ENCODE measurements around the gene JUND.

The JUND gene

DNA sequence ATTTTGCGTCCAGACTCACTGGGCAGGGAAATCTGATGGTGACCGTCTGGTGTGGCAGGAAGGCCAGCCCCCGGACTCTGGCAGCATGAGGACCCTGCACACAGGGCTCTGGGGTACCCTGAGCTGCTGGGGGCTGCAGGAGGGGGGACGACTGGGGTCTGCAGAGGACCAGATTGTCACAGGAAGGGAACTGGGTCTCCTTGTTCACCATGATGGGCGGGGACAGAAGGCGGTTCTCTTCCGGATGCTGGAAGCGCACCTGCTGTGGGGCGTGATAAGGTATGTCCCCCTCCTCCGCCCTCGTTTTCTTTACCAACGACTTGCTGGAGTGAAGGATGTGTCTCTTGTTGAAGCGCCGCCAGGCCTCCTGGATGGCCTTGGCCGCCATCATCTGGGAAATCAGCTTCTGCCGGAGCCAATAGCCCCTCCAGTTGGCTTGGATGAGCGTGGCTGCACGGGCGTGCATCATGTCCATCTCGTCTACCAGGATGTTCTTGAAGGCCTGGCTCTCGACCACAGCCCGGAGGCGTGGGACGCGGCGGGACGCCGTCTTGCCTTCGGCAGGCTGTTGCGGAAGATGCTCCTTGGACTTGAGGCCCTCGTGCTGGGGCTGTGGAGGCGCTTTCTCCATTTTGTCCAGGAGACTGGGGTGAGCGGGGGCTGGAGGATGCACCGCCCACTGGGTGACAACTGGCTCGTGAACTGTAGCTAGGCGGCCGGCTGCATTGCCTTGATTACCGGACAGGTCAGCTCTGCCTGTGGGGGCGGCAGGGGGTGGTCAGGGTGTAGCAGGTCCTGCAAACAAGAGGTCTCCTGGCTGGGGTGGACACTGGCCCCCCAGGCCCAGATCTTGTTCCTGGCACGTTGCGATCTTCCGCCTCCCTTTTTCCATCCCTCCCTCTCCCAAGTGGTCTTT, 14.4 kb downstream of the JUND start:
- DNase-seq, result no peak

DNA sequence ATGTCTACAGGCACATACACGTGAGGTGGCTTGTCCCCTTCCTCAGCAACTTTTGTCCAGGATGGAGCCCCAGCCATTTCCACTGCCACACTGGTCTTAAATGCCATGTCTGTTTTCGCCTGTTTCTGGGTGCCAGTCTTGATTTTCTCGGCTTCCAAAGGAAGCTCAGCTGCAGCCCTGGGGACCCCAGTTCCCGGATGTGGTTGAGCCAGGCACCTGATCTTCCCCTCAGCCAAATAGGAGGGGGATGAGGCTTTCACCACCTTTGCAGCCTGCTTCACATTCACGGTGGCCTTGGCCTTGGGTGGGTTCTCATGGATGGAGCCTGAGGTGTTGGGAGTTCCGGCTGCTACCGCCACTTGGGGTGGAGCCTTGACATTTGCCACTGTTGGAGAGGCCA, 15.8 kb downstream of the JUND start:
- no peak for DNase-seq

DNA sequence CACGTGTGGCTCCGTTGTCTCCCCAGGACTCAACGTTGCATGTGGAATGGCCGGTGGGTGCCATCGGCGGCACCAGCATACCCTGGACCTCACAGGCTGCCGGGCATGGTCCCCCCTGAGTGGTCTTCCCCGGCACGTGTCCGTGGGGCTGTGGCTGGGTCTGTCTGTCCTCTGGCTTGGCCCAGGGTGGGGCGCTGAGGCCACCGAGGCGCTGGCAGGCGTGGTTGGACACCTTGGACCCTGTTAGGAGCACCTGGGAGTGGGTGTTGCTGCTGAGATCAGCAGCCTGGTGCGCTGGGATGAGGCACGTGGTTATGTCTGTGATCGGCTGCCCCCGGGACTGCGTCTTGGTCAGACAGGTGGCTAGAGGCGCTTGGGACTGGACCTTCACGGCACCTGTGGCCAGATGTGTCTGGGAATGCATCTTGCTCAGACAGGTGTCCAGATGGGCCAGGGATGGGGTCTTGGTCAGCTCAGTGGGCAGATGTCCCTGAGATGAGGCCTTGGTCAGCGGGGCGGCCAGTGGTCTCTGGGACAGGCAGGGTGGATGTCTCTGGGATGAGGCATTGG, 16.4 kb downstream of the JUND start:
- no peak for DNase-seq

DNA sequence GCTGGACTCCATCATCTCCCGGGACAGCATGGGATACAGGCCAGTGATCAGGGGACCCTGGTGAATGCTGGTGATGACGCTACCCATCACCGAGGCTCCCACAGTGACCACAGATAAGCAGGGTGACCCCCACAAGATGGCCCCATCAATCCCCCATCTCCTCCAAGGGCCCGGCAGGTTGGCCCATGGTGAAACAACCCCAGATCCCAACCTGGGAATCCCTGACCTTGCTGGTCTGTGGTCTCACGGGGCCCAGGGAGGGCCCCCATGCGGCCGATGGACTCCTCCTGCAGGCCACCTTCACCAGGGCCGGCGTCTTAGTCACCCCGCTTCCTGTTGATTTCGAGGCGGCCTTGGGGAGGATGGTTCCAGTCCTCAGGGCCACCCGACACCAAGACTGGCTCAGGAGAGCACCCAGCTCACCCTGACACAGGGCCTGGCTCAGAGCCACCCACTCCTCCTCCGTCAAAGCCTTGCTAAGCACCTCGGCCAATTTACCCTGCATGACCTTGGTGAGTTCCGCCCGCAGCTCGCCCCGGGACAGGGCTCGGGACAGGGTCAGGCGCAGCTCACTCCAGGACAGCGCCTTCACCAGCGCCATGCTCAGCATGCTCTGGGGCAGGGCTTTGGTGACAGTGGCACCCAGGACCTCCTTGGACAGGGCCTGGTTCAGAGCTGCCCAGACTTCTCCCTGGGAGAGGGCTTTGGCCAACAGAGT, 17.1 kb downstream of the JUND start:
- no peak for DNase-seq

DNA sequence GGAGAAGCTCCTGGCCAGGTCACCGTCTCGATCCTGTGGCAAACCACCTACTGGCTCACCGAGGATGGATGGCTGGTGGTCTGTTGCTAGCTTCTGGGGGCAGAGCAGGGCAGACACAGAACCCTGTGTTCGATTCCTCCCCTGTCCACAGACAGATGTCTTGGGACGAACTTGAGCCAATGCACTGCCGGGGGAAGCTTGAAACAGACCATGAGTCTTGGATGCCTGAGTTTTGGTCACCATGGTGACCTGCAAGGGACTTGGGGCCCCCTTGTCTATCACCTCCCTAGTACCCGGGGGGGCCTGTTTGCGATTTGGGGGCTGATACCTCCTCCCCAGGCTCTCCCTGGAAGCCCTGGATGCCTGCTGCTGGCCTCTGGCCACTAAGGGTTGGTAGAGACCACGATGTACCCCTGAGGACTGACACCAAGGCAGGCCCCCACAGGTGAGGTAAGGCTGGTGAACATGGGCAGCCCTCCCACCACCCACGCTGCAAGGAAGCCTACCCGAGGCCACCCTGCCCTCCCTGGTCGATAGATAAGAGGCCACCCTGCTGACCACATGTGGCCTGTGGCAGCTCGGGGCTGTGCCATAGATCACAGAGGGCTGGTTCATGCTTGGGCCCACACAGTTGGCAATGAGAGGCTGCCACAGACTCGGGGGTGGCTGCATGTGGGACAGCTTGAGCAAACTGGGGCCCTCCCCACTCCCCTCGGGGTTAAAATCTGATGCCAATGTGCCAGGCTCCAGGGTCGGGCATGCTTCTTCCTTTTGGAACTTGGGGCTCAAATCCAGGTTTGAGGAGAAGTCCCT, 17.9 kb downstream of the JUND start:
- no peak for DNase-seq

DNA sequence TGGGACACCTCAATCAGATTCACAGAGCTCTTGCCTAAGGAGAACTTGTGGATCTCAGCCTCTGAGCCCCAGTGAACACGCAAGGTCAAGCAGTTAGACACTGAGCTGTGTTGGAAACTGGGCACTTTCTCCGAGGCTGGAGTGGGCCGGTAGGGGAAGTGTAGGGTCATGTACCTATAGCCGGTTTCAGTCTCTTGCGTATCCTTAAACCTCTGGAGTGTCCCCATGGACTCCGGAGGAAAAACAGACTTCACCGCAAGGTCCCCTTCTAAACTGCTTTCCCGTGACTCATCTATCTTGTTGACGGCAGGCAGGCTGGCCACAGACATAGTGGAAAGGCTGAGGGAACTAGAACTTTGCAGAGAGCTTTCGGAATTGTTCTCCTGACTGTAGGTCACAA, 18.5 kb downstream of the JUND start:
- DNase-seq, result no peak

DNA sequence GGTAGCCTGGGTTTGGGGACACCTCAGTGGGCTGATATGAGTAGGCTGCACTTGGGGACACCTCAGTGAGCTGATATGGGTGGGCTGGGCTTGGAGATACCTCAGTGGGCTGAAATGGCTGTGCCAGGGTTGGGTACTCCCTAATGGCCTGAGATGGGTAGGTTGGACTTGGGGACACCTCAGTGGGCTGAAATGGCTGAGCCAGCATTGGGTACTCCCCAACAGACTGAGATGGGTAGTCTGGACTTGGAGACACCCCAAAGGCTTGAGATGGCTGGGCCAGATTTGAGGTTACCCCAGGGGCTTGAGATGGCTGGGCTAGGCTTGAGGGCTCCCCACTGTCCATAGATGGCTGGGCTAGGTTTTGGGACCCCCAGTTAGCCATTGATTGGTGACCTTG, 19.3 kb downstream of the JUND start:
- no peak for DNase-seq

DNA sequence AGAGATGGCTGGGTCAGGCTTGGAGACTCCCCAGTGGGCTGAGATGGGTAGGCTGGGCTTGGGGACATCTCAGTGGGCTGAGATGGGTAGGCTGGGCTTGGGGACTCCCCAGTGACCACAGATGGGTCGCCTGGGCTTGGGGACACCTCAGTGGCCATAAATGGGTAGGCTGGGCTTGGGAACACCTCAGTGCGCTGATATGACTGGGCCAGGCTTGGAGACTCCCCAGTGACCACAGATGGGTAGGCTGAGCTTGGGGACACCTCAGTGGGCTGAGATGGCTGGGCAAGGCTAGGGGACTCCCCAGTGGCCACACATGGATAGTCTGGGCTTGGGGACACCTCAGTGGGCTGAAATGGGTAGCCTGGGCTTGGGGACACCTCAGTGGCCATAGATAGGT, 19.9 kb downstream of the JUND start:
- no peak for DNase-seq

DNA sequence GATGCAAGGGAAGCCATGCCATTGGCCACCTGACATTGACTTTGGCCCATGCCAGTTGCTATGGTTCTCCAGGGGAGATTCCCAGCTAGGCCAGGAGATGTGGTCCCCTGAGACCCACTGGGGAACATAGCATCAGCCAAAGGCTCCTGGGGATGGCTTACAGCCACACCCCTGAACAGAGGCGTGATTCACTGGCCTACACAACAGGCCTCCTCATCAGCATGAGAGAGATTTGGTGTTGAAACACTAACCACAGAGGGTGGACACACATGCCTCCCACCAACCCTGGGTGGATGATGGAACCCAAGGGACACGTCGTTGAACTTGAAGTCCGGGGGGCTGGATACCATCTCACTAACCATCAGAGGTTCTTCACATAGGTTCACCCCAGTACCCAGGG, 21.5 kb downstream of the JUND start:
- no peak for DNase-seq

DNA sequence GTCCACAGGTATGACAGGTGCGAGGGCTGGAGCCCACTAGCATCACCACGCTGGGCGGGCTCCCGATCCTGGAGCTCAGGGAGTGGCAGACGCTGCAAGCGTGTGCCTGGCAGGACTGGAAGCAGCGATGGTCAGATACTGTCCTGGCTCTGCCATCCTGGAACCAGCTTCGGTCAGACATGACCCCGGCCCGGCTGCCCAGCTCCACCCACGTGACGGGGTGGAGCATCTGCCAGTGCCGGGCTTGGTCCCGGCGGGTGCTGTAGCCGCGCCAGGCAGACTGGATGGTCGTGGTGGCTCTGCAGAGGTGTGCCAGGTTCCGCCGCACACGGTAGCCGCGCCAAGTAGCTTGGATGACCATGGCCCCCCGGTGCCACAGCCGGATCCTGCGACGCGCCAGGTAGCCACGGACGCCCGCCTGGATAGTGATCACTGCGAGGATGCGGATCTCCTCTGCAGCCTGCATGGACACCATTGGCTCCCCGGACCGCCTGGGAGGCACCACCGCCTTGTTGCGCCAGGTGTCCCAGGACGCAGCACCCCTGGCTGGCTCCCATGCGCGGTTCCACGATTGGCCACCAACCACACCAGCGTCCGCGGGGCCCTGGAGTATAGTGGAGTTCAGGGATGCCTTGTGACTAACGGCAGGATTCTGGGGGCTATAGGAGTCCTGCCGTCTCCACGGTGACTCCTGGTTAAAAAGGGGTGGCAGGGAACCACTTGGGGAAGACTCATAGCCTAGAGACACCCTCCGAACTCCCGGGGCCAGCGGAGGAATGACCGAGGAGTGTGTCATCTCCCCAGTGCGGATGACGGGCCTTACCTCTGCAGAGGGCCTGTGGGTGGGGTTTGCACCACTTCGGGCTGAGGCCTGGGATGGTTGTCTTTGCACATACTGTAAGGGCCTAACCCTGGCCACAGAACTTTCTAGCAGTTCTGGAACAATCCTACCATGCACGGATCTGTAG, 23.6 kb downstream of the JUND start:
- no peak for DNase-seq

DNA sequence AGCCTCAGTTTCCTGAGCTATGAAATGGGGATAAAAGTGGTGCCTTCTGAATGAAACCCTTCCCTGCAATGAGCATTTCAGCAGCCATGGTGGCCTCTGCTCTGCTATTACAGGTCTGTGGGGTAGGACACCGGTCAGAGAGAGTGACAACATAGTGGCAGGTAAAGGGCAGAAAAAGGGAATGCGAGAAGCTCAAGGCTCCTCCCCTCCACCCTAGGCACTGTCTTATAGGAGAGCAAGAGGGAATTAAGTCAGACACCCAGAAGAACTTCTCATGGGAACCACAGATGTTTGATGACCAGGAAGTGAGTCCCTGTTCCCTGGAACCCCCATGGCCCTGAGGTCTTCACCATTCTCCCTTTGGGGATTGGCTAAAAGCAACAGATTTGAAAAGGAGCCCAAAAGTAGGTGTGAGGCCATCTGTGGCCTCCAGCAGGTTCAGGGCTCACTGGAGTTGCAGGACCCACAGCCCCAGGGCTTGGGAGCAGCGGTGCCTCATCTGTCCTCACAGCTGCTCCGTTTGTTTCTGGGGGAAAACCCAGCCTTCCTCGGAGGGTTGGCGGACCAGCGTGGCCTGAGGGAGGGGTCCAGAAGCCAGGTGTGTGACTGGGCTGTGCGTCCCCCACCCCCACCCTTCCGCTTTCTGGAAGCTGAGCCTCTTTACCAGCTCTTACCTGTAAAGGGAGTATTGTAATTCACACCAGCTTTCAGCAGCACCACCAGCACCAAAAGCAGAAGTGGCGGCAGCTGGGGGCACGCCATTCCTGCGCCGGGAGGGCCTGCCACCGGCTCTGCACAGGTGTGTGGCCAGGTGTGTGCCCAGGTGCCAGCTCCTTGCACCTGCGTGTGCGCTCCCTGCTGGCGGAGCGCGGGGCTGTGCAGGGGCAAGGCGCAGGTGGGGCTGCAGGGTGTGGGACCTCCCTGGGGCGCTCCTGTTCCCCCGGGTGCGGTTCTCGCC, 26.6 kb downstream of the JUND start:
- no peak for DNase-seq

DNA sequence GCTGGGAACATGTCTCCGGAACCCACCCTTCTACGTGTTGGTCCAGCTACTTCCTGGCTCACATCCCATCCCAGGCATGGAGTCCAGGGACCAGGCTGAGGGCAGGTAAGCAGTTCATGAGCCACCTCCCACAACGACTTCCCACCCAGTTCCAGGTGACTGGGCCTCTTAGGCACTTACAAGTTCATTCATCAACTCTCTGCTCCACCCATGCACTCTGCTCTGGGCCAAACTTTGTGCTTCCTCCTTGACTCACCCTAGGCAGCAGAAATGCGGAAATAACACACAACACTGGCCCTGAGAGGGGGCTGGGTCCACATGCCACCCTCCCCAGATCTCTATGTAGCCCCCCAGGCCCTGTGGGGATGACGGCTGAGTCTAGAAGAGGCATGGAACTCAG, 27.7 kb downstream of the JUND start:
- DNase-seq, result no peak

DNA sequence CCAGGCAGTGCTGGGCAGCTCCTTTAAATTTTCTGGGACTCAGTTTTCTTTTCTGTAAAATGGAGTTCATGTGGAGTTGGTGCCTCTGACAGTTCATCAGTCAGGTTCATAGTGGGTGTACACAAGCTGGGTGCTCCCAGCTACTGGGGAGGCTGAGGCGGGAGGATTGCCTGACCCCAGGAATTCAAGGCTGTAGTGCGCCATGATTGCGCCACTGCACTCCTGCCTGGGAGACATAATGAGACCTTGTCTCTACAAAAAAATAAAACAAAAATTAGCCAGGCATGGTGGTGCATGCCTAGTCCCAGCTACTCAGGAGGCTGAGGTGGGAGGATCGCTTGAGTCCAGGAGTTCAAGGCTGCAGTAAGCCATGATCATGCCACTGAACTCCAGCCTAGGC, 28.3 kb downstream of the JUND start:
- DNase-seq, result no peak

DNA sequence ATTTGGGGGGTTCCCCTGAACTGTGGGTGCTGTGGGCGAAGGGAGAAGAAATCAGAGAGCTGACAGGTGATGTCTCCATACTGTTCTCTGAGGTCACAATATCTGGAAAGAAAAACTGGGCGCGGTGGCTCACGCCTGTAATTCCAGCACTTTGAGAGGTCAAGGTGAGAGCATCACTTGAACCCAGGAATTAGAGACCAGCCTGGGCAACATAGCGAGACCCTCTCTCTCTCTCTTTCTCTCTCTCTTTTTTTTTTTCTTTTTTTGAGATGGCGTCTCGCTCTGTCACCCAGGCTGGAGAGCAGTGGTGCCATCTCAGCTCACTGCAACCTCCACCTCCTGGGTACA, 29.1 kb downstream of the JUND start:
- no peak for DNase-seq

DNA sequence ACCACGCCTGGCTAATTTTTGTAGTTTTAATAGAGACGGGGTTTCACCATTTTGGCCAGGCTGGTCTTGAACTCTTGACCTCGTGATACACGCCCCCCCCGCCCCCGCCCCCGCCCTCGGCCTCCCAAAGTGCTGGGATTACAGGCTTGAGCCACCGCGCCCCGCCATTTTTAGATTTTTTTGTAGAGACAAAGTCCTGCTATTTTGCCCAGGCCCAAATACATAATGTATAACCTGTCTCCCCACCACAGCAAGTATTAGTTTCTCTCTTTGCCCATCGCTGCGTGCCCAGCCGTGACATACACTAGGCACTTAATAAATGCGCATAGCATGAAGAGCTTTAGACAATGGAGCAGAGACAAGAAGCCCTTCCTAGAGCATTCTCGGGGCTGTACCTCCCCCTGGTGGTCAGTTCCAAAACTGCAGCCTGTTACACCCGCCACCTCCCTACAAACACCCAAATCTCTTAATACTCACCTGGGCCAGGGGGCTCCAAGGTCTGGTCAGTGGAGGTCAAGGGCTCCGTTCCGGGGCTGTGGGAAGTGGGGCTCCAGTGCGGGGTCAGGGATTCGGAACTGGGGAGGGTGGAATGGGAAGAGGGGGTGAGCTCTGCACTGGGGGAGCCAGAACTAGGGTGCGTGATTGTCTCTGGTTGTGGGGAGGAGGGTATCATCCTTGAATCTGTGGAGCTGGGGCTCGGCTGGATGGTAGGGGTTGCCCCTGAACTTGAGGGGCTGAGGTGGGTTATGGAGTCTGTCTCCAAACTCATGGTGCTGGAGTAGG, 29.6 kb downstream of the JUND start:
- peak; percentile 73 for DNase-seq

DNA sequence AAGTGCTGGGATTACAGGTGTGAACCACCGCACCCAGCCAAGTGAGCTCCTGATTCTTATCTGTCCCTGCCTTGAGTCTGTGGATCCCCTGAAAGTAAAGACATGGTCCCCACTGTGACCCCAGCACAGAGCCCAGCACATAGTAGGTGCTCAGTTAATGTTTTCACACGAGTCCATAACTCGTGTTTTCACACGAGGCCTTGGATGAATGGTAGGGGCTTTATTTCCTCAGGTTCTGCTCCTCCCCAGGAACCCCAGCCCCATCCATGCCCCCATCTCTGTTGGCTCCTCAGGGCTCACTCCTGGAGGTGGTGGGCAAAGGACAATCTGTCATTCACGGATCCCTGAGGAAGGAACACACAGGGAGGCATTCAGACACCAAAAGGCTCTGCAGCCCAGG, 31.6 kb downstream of the JUND start:
- DNase-seq, result no peak

DNA sequence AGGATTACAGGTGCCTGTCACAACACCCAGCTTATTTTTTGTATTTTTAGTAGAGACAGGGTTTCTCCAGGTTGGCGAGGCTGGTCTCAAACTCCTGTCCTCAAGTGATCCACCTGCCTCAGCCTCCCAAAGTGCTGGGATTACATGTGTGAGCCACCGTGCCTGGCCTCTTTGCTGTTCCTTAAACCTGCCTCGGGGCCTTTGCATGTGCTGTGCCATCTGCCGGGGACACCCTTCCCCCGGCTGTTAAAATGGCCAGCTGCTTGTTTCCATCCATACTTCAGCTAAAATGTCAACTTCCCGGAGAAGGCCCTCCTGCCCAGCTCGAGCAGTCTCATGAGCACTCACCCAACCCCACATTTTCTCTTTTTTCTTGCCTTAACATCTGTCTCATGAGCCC, 36.1 kb downstream of the JUND start:
- DNase-seq, result no peak

DNA sequence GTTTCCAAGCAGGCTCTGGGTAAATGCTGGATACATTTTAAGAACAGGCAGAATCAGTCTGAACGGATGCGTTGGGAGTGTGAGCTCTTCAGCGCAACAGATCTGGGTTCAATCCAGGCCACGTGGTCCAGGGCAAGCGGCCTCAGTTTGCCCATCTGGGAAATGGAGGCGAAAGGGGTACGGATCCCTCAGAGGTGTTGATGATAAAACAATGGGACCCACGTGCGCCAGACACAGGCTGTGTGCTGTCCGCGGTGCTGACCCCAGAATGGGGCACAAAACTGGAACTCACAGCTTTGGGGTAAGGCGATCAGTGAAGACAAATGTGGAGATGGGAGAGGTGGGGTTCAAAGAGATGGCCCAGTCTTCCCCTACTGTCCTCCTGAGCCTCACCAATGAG, 42.1 kb downstream of the JUND start:
- no peak for DNase-seq

DNA sequence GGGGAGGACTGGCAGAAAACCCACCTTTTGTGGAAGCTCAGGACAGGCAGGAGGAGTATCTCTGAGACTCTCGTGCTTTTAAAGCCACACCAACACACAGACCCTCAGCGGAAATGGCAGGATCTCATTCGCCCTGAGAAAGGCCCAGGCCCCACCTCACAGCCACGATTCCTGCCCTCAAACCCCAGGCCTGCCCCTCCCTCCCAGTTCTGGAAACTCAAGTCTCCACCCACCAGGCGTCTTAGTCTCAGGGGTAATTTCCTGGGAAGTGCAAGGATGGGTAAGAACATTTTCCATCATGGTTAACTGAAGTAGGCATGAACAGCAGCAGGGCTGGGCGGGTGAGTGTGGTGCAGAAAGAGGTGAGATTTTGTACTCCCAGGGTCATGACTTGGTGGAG, 47.2 kb downstream of the JUND start:
- no peak for DNase-seq

DNA sequence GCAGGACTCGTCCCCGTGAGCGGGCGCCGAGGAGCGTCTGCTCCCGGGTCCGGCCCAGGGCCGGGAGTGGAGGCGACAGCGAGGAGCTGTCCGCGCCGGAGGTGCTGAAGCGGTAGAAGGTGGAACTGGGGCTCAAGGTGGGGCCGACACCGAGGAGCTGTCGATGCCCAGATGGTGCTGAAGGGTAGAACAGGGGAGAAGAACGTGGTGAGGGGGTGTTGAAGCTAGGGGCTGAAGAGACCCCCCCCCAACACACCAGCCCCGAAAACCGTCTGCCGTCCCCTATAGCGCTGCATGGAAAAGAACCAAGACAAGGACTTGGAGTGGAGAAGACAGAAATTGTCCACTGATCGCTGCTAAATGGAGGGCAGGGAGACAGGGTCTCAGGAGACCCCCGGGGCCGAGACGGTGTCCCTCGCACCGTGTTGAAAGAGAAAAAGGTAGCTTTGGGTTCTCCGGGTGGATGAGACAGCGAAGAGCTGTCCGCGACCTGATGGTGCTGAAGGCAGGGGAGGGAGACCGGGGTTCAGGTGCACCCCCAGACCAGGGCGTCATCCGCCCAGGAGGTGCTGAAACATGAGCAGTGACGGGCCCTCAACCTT, 48.1 kb downstream of the JUND start:
- peak; percentile 24 for DNase-seq

Measured in activated effector memory CD4-positive, alpha-beta T cell treated with Interleukin-2 at 50 U/mL for 16 hours (primary cell).